HEK293 (cell line): Measurements from ENCODE around the gene ARFRP1.

Experiments
- REPIN1 ChIP-seq: fragments of 450-650 bp; formaldehyde crosslinking; IDR thresholded peaks from 2 replicates; pipeline ENCODE4 v1.5.1; 2017; ENCODE audit warnings: missing biosample characterization, missing genetic modification characterization, low read depth
- ZNF157 ChIP-seq: fragments of 450-650 bp; formaldehyde crosslinking; IDR thresholded peaks from 2 replicates; pipeline ENCODE4 v1.5.1; 2016; ENCODE audit warnings: missing biosample characterization, missing genetic modification characterization
- ZNF416 ChIP-seq: fragments of 450-650 bp; formaldehyde crosslinking; IDR thresholded peaks from 2 replicates; pipeline ENCODE4 v1.5.1; 2016; ENCODE audit warnings: missing biosample characterization, missing genetic modification characterization
- ZNF449 ChIP-seq: fragments of 450-650 bp; formaldehyde crosslinking; IDR thresholded peaks from 2 replicates; pipeline ENCODE4 v1.5.1; 2017; ENCODE audit warnings: missing biosample characterization, mild to moderate bottlenecking, missing genetic modification characterization, moderate library complexity
- ZNF660 ChIP-seq: fragments of 450-650 bp; IDR thresholded peaks from 2 replicates; pipeline ENCODE4 v1.5.1; 2018; ENCODE audit warnings: missing biosample characterization, mild to moderate bottlenecking, missing genetic modification characterization
- ZNF747 ChIP-seq: fragments of 450-650 bp; formaldehyde crosslinking; IDR thresholded peaks from 2 replicates; pipeline ENCODE4 v1.5.1; 2016; ENCODE audit warnings: missing biosample characterization, missing genetic modification characterization
- TF ChIP-seq, protein P1 (sequence below): fragments of 450-650 bp; formaldehyde crosslinking; IDR thresholded peaks from 2 replicates; pipeline ENCODE4 v1.5.1; 2016; ENCODE audit warnings: missing biosample characterization, missing genetic modification characterization
- TF ChIP-seq, protein P2 (sequence below): fragments of 450-650 bp; formaldehyde crosslinking; IDR thresholded peaks from 2 replicates; pipeline ENCODE4 v1.5.1; 2016; ENCODE audit warnings: missing biosample characterization, missing genetic modification characterization

DNA sequence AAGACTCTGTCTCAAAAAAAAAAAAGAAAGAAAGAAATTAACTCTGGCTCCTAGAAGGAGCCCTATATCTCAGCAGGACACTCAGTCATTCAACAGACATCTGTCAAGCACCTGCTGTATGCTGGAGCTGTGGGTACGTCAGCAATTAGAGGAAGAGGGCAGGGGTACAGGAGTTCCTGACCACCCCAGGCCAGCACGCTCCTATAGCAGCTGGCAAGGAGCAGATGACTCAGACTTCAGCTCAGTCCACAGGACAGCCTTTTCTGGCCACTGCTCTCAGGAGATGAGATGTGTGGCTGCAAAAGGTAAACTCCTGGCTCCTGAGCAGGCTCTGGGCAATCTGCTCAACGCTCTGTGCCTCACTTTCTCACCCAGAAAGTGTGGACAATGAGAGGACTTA, 51.3 kb downstream of the ARFRP1 start:
- TF ChIP-seq, protein P1, sequence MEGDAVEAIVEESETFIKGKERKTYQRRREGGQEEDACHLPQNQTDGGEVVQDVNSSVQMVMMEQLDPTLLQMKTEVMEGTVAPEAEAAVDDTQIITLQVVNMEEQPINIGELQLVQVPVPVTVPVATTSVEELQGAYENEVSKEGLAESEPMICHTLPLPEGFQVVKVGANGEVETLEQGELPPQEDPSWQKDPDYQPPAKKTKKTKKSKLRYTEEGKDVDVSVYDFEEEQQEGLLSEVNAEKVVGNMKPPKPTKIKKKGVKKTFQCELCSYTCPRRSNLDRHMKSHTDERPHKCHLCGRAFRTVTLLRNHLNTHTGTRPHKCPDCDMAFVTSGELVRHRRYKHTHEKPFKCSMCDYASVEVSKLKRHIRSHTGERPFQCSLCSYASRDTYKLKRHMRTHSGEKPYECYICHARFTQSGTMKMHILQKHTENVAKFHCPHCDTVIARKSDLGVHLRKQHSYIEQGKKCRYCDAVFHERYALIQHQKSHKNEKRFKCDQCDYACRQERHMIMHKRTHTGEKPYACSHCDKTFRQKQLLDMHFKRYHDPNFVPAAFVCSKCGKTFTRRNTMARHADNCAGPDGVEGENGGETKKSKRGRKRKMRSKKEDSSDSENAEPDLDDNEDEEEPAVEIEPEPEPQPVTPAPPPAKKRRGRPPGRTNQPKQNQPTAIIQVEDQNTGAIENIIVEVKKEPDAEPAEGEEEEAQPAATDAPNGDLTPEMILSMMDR (tag by site-specific recombination): no peak
- TF ChIP-seq ZNF416 (tag by site-specific recombination): no peak
- no peak for TF ChIP-seq ZNF157
- no peak for TF ChIP-seq ZNF449
- TF ChIP-seq, protein P2, sequence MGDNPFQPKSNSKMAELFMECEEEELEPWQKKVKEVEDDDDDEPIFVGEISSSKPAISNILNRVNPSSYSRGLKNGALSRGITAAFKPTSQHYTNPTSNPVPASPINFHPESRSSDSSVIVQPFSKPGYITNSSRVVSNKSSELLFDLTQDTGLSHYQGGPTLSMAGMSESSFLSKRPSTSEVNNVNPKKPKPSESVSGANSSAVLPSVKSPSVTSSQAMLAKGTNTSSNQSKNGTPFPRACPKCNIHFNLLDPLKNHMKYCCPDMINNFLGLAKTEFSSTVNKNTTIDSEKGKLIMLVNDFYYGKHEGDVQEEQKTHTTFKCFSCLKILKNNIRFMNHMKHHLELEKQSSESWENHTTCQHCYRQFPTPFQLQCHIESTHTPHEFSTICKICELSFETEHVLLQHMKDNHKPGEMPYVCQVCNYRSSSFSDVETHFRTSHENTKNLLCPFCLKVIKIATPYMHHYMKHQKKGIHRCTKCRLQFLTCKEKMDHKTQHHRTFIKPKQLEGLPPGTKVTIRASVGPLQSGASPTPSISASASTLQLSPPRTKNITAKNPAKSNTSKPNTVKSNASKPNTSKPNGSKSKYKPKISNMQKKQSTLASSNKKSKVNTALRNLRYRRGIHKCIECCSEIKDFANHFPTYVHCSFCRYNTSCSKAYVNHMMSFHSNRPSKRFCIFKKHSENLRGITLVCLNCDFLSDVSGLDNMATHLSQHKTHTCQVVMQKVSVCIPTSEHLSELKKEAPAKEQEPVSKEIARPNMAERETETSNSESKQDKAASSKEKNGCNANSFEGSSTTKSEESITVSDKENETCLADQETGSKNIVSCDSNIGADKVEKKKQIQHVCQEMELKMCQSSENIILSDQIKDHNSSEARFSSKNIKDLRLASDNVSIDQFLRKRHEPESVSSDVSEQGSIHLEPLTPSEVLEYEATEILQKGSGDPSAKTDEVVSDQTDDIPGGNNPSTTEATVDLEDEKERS: no peak
- no peak for TF ChIP-seq ZNF660 (tag by site-specific recombination)
- no peak for TF ChIP-seq ZNF747 (tag by site-specific recombination)
- TF ChIP-seq REPIN1 (tag by site-specific recombination): no peak
